ENCODE results near the gene ARID2.

DNA sequence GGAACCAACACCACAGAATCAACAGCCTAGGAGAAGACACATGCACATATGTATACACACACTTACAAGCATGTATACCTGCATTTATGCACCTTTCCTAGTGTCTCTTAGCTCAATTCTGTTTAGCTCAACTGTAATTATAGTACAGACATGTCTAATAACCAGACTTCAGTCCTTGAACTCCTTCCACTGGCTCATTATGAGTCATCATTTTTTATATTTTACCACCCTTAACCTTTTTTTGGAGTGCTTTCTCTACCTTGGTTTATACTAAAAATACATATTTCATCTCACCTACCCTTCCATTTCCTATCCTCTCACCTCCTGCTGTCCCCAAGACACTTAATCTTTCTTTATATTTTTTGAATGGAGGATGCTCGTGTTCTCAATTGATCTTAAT is 110.4 kb downstream of the ARID2 start:
- no peak for TF ChIP-seq CTCF (conservative IDR thresholded peaks at IDR 0.05; ENCODE audit: low read depth, low read length)
- TF ChIP-seq EZH2 (IDR thresholded peaks at IDR 0.05; ENCODE audit: borderline replicate concordance, low read depth, low read length, poor library complexity, severe bottlenecking), result no peak
